AG20443 (cell line): ENCODE measurements around the gene RPUSD3.

Experiments
- DNase-seq: peaks from one replicate; pipeline ENCODE4 v3.0.0; 2012; ENCODE audit warnings: low spot score, mixed read lengths

Gene RPUSD3

GRCh38 chr3:9804996-9805395 is 38.8 kb downstream of the RPUSD3 start:
- DNase-seq = no peak

GRCh38 chr3:9803494-9803893 is 40.3 kb downstream of the RPUSD3 start:
- no peak for DNase-seq

DNA sequence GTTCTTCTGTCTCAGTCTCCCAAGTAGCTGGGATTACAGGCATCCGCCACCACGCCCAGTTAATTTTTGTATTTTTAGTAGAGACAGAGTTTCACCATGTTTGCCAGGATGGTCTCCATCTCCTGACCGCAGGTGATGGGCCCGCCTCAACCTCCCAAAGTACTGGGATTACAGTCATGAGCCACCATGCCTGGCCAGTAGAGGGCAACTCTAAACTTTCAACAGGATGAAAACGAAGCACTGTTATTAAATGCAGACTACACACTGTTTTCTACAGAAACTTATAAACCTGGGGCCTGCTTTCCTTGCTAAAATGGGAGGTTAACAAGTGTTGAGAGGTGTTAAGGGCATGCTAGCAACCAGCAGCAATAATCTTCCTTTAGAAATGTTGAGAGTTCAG is 43.3 kb downstream of the RPUSD3 start:
- DNase-seq = no peak

GRCh38 chr3:9797196-9797945 is 46.4 kb downstream of the RPUSD3 start:
- DNase-seq = no peak

DNA sequence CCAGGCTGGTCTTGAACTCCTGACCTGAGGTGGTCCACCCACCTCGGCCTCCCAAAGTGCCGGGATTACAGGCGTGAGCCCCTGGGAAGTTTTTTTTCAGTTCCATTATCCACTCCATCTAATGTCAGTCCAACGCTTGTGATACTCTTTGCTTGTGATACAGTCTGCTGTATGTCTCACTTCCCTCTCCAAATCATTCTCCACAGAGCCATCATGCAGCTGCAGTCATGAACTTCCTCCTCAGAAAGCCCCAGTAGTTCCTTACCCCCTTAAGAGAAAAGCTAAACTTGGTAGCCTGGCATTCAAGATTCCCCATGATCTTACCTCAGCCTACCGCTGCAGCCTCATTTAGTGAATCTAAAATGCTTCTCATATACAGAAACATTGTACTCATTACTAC is 48.6 kb downstream of the RPUSD3 start:
- DNase-seq = no peak

DNA sequence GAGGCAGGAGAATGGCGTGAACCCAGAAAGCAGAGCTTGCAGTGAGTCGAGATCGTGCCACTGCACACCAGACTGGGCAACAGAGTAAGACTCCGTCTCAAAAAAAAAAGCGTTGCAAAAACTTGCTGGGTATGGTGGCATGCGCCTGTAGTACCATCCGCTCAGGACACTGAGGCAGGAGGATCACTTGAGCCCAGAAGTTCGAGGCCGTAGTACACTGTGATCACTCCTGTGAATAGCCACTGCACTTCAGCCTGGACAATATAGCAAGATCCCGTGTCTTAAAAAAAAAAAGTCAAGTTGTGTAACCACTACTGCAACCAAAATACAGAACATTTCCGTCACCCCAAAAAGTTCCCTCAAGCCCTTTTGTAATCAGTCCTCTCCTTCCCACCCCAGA is 49.4 kb downstream of the RPUSD3 start:
- DNase-seq = no peak

DNA sequence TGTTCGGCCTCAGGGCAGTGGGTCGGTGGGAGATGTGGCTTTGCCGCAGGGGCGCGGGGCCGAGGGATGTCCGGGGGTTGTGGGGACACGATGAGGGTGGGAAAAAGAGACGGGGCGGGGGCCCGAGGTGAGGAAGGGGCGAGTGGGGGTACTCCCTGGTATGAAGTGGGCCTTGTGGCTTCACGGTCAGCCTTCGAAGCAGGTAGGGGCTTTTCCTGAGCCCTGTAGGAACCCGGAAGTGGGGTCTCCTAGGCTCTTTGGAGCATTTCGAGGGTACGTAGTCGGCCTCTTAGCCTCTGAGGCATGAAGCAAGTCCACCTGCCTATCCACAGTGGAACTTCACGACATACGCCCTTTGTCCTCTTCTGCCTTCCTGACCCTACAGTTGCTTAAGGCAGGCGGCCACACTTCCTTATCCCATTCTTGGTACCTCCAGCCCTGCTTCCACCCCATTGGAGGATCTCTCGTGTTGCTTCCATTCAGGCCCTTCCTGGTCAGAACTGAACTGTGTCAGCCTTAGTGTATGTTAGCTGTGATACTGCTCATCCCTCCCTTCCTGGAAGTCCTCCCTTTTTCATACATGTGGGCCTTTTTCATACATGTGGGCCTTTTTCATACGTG is 50.5 kb downstream of the RPUSD3 start:
- peak; percentile 51 for DNase-seq

GRCh38 chr3:9792405-9793160 is 51.2 kb downstream of the RPUSD3 start, which contains the start of the genes ARPC4 and TADA3:
Gene ARPC4 (plus strand): TSS chr3:9793082. CDS start chr3:9793122, 40 bp downstream.
Gene TADA3 (minus strand): TSS chr3:9792473. CDS start chr3:9791466, 1,007 bp downstream.
- DNase-seq = peak; percentile 96

DNA sequence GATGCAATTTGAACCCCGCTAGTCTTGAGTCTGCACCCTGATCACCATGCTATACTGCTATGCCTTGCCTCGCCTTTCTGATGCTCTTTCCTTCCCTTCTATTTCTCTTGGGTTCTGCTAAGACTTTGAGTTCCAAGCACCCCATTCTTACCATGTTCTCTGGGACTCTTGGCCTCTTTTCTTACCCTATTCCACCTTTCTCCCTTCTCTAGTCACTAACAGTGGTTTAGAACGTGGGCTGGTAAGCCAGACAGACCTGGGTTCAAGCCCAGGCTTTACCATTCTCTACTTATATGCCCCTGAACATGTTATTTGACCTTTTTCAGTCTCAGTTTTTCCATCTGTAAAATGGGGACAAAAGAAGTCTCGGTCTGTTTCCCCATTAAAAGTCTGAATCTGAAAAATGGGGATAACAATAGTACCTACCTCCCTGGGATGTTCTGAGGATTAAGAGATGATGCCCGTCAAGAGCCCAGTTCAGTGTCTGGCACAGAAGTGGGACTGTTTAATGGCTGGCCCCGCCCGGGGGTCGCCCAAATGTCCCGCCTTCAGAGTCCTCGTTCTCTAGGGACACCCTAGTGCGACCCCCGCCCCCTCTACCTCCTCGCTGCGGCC is 51.9 kb downstream of the RPUSD3 start:
- DNase-seq = no peak

DNA sequence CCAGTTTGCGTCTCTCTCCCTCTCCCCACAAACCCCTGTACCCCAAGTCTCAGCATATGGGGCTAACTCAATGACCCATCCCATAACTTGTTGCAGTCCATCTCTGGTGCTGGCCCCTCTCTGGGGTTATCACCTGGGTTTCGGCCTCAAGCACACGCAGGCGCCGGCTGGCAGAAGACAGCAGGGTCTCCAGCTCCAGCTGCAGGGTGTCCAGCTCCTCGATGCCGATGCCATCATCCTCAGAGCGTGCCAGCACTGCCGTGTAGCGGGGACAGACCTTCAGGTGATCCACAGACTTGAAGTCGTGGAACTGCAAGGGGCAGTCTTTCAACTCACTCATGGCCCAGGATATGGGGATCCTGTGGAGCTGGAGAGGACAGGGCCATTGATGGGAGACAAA is 52.7 kb downstream of the RPUSD3 start:
- no peak for DNase-seq
